RWPE1 (cell line): Measurements from ENCODE around the gene PDE7B.
A peak's percentile ranks its signal among the peaks of the same experiment; 100 is the strongest.

Experiments
- CTCF ChIA-PET: fragments of 350-600 bp; sonication (Branson Sonifier 250); formaldehyde crosslinking; extraction: SDS; loops from one replicate; lab custom pipeline; 2021; lab: Yijun Ruan, JAX
- POLR2A ChIA-PET: fragments of 400-600 bp; formaldehyde crosslinking; extraction: SDS; loops from one replicate; lab custom pipeline; 2020; ENCODE audit warnings: antibody characterized with exemption; ENCODE audit not compliant: low non-redundant PET; lab: Yijun Ruan, JAX
- DNase-seq: peaks from one replicate; pipeline ENCODE4 v3.0.0; 2012; ENCODE audit warnings: low spot score
- H3K27ac ChIP-seq: fragments of 450-650 bp; 2 replicates; pipeline ENCODE4 v1.5.1; 2017
- CTCF ChIP-seq: fragments of 450-650 bp; conservative IDR thresholded peaks from 2 replicates; pipeline ENCODE4 v1.5.1; 2017; ENCODE audit warnings: low read depth, mild to moderate bottlenecking

The PDE7B gene

GRCh38 chr6:136007345-136007744, 155.8 kb downstream of the PDE7B start:
- ChIA-PET POLR2A (no interaction called here), CTCF (no interaction called here)
- no peak for TF ChIP-seq CTCF
- no peak overlapping the region for H3K27ac ChIP-seq
- no peak for DNase-seq

GRCh38 chr6:136011475-136011874, 160.0 kb downstream of the PDE7B start:
- POLR2A ChIA-PET, result no interaction called here
- no peak overlapping the region for H3K27ac ChIP-seq
- no peak for DNase-seq
- CTCF ChIA-PET, result interaction anchor here (1.0 kb wide), 1 partner anchor 431 kb away, joined by 4 read pairs; no protein-coding TSS in a partner anchor
- TF ChIP-seq CTCF, result no peak

- CTCF ChIA-PET, result interaction anchor here (1.3 kb wide), 1 partner anchor 44 kb away, joined by 4 read pairs; no protein-coding TSS in a partner anchor
Measured at GRCh38 chr6:136012198-136012887, 160.8 kb downstream of the PDE7B start.

GRCh38 chr6:136012943-136013342, 161.4 kb downstream of the PDE7B start:
- H3K27ac ChIP-seq, result no peak overlapping the region
- no peak for DNase-seq
- CTCF ChIA-PET, result interaction anchor here (1.3 kb wide), 1 partner anchor 43 kb away, joined by 4 read pairs; no protein-coding TSS in a partner anchor
- POLR2A ChIA-PET, result no interaction called here
- TF ChIP-seq CTCF, result no peak

More at GRCh38 chr6:136012198-136012887, 160.8 kb downstream of the PDE7B start:
- no peak for TF ChIP-seq CTCF
- POLR2A ChIA-PET, result no interaction called here
- DNase-seq, result peak; percentile 5
- no peak overlapping the region for H3K27ac ChIP-seq

GRCh38 chr6:136014454-136015437, 163.2 kb downstream of the PDE7B start:
- DNase-seq, result no peak
- CTCF ChIA-PET, result interaction anchor here (0.6 to 0.8 kb wide), 2 partner anchors 18 to 392 kb away, joined by 5 to 7 read pairs; no protein-coding TSS in a partner anchor

More at GRCh38 chr6:136014454-136015437, 163.2 kb downstream of the PDE7B start:
- H3K27ac ChIP-seq, result no peak overlapping the region
- POLR2A ChIA-PET, result no interaction called here
- no peak for TF ChIP-seq CTCF
